Right lobe of liver (tissue), 4 donors: ENCODE data around the gene ANO4.

Experiments
- CTCF ChIP-seq, 4 donors: fragments of 200-600 bp in 3 of 4; fragments of 450-650 bp in 1 of 4; IDR thresholded peaks; one replicate each; pipeline versions ENCODE4 v1.5.1 to v1.8.0; 2016 to 2022; ENCODE audit warnings: antibody characterized with exemption in 4 of 4, mild to moderate bottlenecking in 2 of 4
- POLR2A ChIP-seq: fragments of 450-650 bp; IDR thresholded peaks from one replicate; pipeline ENCODE4 v1.6.1; 2017; ENCODE audit warnings: antibody characterized with exemption, mild to moderate bottlenecking
- donor health status: DM: no; HTN: no; CAD: no.
- donor health status: DM: no; HTN: no; CAD: no.
- donor health status: DM: no; HTN: yes; CAD: no.

DNA sequence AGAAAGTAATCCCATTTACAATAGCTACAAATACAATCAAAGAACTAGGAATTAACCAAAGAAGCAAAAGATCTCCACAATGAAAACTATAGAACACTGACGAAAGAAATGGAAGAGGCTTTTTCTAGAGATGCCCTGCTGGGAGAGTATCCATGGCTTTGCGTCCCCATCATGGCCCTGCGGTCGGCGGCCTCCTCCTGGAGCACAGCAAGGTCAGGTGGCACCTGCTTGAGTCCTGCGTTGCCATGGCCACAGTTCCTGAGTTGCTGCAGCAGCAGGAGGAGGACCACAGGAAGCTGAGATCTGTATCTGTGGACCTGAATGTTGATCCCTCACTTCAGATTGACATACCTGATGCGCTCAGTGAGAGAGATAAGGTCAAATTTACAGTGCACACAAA lies 271.9 kb downstream of the ANO4 start:
- TF ChIP-seq CTCF (IDR thresholded peaks at IDR 0.05) (no peak), POLR2A (no peak)
